Kidney (tissue), 14 donors: Measurements from ENCODE around the gene LRRC53. TPM values are rescaled to one million over a fixed set of nuclear protein-coding genes. Genes with fewer than 3 reads are reported as not detected.

ENCODE experiments used
- DNase-seq, 5 donors: peaks; one replicate each; pipeline ENCODE4 v3.0.0-alpha.2; 2013 to 2020
- FAIRE-seq: peaks from 2 replicates; lab custom pipeline; 2012; peaks lifted over from hg19 to GRCh38; lab: Jason Lieb, UNC
- H3K27ac ChIP-seq, 2 donors: one replicate each; pipeline ENCODE4 v1.7.0; 2013; ENCODE audit warnings: low read depth in 2 of 2, low read length in 2 of 2, inconsistent platforms in 1 of 2
- H3K27me3 ChIP-seq: one replicate; pipeline ENCODE4 v1.7.1; 2013; ENCODE audit warnings: low read length, inconsistent platforms; ENCODE audit not compliant: control insufficient read depth, insufficient read depth
- H3K36me3 ChIP-seq, 3 donors: one replicate each; pipeline versions ENCODE4 v1.7.0 to v1.7.1; 2013; ENCODE audit warnings: low read length in 3 of 3, control low read depth in 1 of 3, inconsistent platforms in 1 of 3; ENCODE audit not compliant: insufficient read depth in 3 of 3, control insufficient read depth in 2 of 3
- H3K4me1 ChIP-seq, 3 donors: one replicate each; pipeline versions ENCODE4 v1.7.0 to v1.7.1; 2013; ENCODE audit warnings: low read length in 3 of 3, inconsistent platforms in 1 of 3, low read depth in 1 of 3; ENCODE audit not compliant: control insufficient read depth in 2 of 3, insufficient read depth in 2 of 3
- H3K4me3 ChIP-seq, 3 donors: one replicate each; pipeline versions ENCODE4 v1.7.0 to v1.8.1; 2013; ENCODE audit warnings: low read length in 3 of 3, control low read depth in 1 of 3, inconsistent platforms in 1 of 3
- H3K9ac ChIP-seq, 3 donors: one replicate each; pipeline versions ENCODE4 v1.7.0 to v1.7.1; 2013; ENCODE audit warnings: low read length in 3 of 3, control low read depth in 1 of 3, inconsistent platforms in 1 of 3
- H3K9me3 ChIP-seq, 3 donors: one replicate each; pipeline versions ENCODE4 v1.7.0 to v1.7.1; 2013; ENCODE audit warnings: low read length in 3 of 3, control low read depth in 1 of 3, inconsistent platforms in 1 of 3; ENCODE audit not compliant: control insufficient read depth in 2 of 3, insufficient read depth in 1 of 3
- intact Hi-C: fragments of 100-400 bp; cut with DNase I; formaldehyde crosslinking; loops from one replicate; pipeline ENCODE4 v1.11.1; 2022
- polyA plus RNA-seq: library from polyadenylated mRNA; stranded (reverse); fragments of 350-450 nt; fragmentation: Illumina TruSeq; extraction: RNeasy Lipid Tissue Mini Kit (QIAGEN cat#74804); gene quantifications from one replicate; pipeline ENCODE4 v1.2.3, GENCODE V29; 2014; ENCODE audit warnings: low read depth, low replicate concordance; ENCODE audit not compliant: insufficient read depth
- total RNA-seq: library from RNA; stranded (reverse); fragmentation: NEBNext Ultra II Directional; extraction: Animal tissue kit (Norgen Biotek cat#: 25700); gene quantifications from one replicate; pipeline ENCODE4 v1.2.1, GENCODE V29; 2021
- TF ChIP-seq, protein P1 (sequence below): IDR thresholded peaks from 3 replicates; pipeline ENCODE4 v1.5.1; 2012; ENCODE audit warnings: mild to moderate bottlenecking, moderate library complexity, borderline replicate concordance; ENCODE audit not compliant: insufficient read depth; ENCODE audit errors: extremely low read depth
- donor health status: control.
- donor health status: control.
- donor health status: control.
- donor health status: control.
- donor health status: control.
- donor health status: DM: yes; HTN: yes; CAD: no.
- donor health status: Normal renal cell carcinoma (clear cell type).

Gene LRRC53
- total and polyA plus RNA-seq, 2 donors from 2014 or later = not detected

DNA sequence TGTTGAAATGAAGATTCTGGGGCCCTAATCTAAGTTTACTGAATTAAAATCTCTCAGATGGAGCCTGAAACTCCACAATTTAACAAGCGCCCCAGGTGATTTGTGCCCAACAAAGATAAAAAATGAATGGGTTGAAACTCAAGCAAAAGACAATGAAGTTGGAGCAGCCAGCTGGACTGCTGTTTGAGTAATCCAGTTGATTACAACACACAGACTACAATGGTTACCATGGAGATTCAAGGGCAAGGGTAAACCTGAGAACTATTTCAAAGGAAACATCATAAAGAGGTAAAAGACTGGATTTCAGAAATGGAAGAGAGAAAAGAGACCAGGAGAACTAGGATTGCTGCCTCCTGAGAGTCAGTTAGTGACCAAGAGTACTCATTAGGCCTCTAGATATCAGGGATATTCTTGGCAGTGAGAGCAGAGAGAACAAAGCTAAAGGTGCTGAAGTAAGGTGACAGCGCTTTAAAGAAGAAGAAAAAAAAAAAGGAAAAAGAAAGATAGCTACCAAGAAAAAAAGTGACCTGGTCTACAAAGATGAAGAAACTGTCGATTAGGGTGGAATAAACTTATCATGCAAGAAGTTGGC, 44.5 kb downstream of the LRRC53 start:
- no peak overlapping the region for H3K9ac ChIP-seq
- no peak for FAIRE-seq
- intact Hi-C loops = no loop called here

DNA sequence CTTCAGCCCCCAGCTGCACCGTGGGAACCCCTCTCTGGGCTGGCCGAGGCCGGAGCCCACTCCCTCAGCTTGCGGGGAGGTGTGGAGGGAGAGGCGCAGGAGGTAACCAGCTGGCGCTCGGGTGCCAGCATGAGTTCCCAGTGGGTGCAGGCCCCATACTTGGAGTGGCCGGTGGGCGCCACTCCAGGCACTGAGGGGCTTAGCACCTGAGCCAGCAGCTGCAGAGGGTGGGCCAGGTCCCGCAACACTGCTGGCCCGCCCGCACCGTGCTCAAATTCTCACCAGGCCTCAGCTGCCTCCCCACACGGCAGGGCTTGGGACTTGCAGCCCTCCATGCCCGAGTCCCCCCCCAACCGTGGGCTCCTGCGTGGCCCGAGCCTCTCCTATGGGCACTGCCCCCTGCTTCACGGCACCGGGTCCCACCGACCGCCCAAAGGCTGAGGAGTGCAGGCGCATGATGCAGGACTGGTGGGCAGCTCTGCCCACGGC, 47.2 kb downstream of the LRRC53 start:
- H3K9ac ChIP-seq = no peak overlapping the region
- H3K27me3 ChIP-seq = no peaks in the 10 kb centered on the region
- TF ChIP-seq, protein P1, sequence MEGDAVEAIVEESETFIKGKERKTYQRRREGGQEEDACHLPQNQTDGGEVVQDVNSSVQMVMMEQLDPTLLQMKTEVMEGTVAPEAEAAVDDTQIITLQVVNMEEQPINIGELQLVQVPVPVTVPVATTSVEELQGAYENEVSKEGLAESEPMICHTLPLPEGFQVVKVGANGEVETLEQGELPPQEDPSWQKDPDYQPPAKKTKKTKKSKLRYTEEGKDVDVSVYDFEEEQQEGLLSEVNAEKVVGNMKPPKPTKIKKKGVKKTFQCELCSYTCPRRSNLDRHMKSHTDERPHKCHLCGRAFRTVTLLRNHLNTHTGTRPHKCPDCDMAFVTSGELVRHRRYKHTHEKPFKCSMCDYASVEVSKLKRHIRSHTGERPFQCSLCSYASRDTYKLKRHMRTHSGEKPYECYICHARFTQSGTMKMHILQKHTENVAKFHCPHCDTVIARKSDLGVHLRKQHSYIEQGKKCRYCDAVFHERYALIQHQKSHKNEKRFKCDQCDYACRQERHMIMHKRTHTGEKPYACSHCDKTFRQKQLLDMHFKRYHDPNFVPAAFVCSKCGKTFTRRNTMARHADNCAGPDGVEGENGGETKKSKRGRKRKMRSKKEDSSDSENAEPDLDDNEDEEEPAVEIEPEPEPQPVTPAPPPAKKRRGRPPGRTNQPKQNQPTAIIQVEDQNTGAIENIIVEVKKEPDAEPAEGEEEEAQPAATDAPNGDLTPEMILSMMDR = no peak
- no peak for FAIRE-seq
- no peaks in the 10 kb centered on the region for H3K4me1 ChIP-seq
- peak in 1 of 5 donors; percentile 62 for DNase-seq
- no peak overlapping the region for H3K4me3 ChIP-seq
- H3K9me3 ChIP-seq = no peaks in the 10 kb centered on the region
- H3K27ac ChIP-seq = no peak overlapping the region
- intact Hi-C loops = no loop called here
- no peaks in the 10 kb centered on the region for H3K36me3 ChIP-seq

More for the DNA sequence above, 44.5 kb downstream of the LRRC53 start:
- Histone ChIP-seq H3K27me3 (no peaks in the 10 kb centered on the region), H3K27ac (no peak overlapping the region), H3K9me3 (no peaks in the 10 kb centered on the region), H3K4me1 (no peaks in the 10 kb centered on the region), H3K36me3 (no peaks in the 10 kb centered on the region), H3K4me3 (no peak overlapping the region)
- peak in 1 of 5 donors; percentile 22 for DNase-seq
- TF ChIP-seq, protein P1 = no peak

DNA sequence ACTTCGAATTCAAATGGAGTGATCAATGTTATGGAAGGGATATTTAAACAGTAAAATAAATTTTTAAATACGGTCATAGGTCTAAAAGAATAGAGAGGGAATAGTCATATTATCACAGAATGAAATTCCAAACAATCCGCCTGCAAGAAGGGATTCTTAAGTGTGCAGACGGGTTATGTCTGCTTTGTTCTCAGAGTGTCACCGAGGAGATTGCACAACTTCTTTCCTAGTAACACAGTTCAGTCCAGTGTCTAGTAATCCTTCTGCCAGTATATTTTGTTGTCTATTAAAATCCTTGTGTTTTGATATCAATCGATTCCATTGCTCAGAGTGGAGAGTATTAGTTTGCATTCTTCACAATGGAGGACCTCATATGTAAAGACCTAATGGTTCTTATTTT, 48.4 kb downstream of the LRRC53 start:
- intact Hi-C loops = no loop called here
- Histone ChIP-seq H3K27ac (no peak overlapping the region), H3K9ac (no peak overlapping the region), H3K4me1 (no peaks in the 10 kb centered on the region), H3K27me3 (no peaks in the 10 kb centered on the region), H3K36me3 (no peaks in the 10 kb centered on the region), H3K9me3 (no peaks in the 10 kb centered on the region), H3K4me3 (no peak overlapping the region)
- DNase-seq (no peak), FAIRE-seq (no peak)
- TF ChIP-seq, protein P1 = no peak
